ENCODE data around the gene OLFML3.
"Not testable (repeated sequence)": the region's sequence is repeated elsewhere in the genome, so short reads cannot be mapped to it uniquely, and the experiment has no call there.

OLFML3 gene

DNA sequence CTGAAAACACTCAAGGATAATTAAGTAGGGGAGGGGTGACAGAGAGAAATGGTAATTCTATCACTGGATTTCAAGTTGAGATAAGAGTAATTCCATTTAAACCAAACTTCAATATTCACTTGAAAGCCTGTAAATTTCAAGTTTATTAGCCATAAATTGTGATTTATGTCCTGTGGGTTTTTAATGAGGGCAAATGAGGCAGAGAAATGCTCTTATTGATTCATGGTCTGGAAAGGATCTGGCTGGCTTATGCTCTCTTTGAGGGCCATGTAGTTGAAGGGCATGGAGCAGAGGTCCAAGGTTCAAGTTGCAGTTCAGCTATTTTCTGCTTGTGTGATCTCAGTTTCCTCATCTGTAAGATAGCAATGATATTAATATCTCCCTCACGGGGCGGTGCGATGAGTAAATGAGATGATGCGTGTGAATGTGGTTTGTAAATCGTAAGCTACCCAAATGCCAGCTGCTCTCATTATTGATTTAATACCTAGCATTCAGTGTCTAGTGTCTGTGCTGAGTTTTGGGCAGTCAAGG lies 12.3 kb downstream of the OLFML3 start:
- DNase-seq (ENCODE audit: low spot score) = no peak
- no peak for FAIRE-seq

DNA sequence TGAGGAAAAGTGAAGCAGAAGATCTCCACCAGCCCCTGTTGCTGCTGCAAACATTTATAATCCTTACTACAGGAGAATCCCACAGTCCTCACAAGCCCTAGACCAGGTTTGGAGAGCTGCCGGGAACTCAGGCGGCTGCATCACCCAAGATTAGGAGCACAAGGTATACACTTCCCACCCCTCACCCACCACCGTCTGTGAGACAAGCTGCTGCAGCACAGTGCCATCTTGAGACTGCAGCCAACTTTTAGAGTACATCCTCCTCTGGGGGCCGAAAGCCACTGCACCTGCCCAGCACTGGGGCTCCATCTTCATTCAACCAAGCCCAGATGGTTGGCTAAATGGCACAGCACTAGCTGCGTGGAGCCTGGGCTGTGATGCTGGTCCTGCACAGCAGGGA lies 13.8 kb downstream of the OLFML3 start:
- FAIRE-seq (no peak), DNase-seq (ENCODE audit: low spot score) (no peak)

DNA sequence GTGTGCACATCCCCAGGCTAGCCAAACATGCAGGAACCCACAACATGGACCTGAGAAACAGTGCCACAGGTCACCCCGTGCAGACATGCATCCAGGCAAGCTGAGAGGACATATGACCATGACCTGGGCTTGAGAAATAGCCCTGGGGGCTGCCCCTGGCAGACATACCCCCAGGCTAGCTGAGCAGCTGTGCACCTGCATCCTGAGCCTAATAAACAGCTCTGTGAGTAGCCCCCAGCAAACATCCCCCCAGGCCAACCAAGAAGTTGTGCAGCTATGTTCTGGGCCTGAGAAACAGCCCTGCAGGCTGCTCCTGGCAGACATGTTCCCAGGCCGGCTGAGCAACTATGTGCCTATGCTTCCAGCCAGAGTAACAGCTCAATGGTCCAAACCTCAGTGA lies 14.5 kb downstream of the OLFML3 start:
- FAIRE-seq = no peak

DNA sequence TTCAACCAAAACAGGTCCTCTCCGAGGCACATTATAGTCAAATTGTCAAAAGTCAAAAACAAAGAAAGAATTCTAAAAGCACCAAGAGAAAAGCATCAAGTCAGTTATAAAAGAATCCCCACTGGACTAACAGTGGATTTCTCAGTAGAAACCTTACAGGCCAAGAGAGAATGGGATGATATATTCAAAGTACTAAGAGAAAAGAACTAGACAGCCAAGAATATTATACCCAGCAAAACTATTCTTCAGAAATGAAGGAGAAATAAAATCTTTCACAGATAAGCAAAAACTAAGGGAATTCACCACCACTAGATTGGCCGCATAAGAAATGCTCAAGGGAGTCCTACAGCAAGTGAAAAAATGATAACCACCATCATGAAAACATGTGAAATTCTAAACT lies 16.1 kb downstream of the OLFML3 start:
- DNase-seq (ENCODE audit: low spot score) = no peak

More for the DNA sequence above, 14.5 kb downstream of the OLFML3 start:
- no peak for DNase-seq (ENCODE audit: low spot score)

DNA sequence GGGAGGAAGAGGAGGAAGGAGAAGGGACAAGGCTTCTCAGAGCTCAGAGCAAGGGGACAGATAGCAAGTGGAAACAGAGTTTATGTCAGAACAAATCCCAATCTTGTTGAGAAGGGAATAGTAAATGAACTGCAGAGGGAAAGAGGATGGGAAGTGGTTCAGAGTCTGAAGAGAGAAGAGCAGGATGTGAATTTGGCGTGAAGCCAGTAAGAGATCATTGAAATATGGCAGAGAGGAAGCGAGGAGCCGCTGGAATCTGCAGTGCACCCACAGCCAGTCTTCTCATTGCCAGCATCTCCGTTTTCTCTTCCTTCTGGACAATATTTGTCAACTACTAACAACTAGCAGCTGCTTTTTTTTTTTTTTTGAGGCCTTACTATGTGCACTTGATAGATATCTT lies 19.1 kb downstream of the OLFML3 start:
- FAIRE-seq = no peak
- peak; percentile 32 for DNase-seq (ENCODE audit: low spot score)

More for the DNA sequence above, 16.1 kb downstream of the OLFML3 start:
- no peak for FAIRE-seq

DNA sequence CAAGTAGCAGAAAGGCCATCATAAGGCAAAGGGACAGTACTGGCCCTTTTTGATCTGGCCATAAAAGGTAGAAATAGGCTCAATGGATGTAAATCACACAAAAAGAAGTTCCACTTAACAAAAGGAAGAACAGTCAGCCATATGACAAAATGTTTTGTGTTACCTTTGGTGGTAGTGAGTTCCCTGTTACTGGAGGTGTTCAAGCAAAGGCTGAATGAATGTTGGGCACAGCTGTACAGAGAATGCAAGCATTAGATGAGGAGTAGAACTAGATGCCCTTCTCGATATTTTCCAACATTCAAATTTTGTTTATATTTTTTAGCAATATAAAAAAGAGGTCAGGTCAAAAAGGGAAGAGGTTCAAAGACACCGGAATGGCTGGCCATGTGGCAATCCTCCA lies 20.0 kb downstream of the OLFML3 start:
- DNase-seq (ENCODE audit: low spot score) (no peak), FAIRE-seq (no peak)

DNA sequence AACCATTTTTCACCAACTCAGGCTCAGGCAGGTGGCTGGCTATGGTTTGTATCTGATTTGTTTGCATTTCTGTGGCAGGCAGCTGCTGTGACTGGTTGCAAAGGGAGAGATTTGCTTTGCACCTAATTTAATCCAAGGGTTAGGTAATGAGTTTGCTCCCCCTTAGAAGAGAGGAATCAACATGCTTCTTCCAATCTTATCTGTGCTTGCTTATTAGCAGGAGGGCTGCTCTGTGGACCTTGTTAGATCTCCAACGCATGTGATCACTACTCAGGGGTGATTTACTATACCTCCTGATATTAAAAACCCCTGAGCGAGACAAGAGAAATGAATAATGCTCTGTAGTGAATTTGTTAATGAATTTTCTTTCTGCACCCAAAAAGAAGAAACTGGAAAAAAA lies 20.5 kb downstream of the OLFML3 start:
- DNase-seq (ENCODE audit: low spot score) = no peak
- FAIRE-seq = no peak

DNA sequence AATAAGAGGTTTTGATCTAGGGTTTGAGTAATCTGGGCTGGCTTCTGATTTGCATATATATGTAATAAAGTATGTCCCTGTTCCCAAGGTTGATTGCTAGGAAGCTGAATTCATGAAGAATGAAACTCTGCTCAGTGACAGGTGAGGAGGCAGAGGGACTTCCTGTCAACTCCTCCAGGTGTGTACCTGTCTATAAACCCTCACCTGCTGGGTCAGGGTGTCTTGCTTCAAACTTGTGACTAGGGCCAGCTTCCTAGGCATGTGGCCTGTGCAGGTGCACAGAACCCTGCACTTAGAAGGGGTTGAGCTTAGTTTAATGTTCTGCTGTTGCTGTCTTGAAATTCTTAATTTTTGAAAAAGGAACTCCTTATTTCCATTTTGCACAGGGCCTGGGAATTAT lies 21.1 kb downstream of the OLFML3 start:
- DNase-seq (ENCODE audit: low spot score) (no peak), FAIRE-seq (no peak)

DNA sequence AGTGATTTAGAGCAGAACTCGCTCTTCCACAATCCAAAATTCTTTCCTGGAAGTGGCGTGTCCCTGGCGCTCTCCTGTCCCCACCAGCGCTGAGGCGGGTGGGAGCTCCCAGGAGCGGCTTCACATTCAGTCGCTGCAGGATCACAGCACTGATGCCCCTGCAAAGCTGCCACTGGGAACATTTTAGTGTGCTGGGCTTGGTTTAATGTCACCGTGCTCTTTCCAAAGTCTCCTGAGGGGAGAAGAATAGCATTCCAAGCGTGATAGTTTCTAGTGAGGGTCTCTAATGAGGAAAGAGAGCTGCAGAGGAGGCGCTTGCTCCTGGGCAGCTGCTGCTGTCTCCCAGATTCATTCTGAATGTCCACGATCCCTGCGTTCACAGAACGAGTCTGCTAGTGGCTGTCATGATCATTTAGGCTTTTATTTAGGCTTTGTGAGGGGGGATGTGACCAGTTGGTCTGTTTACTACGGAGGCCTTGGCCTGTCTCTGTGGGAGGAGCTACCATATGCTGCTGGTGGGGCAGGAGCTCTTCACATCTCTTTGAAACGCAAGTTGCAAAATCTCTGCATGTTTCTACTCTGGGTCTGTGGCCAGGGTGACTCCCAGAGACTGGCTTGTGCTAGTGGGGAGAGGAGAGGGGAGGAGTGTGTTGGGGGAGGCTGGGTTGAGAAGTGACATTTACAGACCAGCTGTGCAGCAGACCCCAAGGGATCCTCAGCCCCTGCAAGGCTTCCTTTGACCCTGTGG lies 23.4 kb downstream of the OLFML3 start:
- DNase-seq (ENCODE audit: low spot score) = no peak

DNA sequence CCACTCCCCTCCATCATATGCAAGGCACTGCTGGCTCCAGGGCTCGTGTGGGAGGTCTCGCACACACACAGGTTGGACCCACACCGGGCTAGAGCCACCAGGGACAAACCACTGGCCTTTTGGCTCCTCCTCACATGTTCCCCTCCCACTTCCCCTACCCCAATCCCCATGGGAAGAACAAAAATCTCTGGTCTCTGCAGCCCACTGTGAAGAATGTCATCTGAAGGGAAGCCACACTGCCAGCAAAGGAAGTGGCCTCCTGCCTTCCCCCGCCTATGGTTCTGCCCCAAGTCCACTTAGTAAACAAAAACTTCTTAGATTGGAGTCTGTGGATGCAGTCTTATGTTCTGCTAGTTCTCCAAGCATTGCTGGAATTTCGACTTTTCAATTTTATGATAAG lies 24.2 kb downstream of the OLFML3 start:
- FAIRE-seq (no peak), DNase-seq (ENCODE audit: low spot score) (no peak)

More for the DNA sequence above, 23.4 kb downstream of the OLFML3 start:
- no peak for FAIRE-seq

DNA sequence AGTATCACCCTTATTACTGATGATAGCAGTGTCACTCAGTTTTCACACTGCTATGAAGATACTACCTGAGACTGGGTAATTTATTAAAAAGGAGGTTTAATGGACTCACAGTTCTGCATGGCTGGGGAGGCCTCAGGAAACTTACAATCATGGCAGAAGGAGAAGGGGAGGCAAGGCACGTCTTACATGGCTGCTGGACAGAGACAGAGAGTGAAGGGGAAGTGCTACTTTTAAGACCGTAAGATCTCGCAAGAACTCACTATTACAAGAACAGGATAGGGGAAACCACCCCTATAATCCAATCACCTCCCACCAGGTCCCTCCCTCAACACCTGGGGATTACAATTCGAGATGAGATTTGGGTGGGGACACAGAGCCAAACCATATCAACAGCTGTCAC lies 27.6 kb downstream of the OLFML3 start:
- not testable (repeated sequence) for FAIRE-seq

DNA sequence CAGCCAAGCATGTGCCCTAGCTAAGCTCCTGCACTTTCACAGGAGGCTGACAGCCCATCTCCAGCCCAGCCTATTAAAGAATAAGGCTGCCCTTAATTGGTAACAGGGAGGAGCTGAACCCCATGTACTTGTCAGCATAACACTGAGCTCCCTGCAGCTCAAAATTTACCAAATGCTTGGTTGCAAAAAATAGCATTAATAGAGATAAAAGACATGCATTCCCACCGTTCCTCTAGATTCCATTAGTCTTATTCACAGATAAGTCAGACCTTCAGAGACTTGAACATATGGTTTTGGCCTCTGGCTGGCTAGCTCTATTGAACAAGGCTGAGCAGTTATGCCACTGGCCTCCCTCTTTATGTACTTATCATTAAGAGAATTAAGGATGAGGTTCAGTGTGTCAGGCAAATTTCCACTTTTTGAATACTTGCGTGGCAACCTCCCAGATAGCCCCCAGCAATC lies 29.2 kb downstream of the OLFML3 start:
- DNase-seq (ENCODE audit: low spot score) = no peak
- no peak for FAIRE-seq

More for the DNA sequence above, 27.6 kb downstream of the OLFML3 start:
- DNase-seq (ENCODE audit: low spot score) = not testable (repeated sequence)

DNA sequence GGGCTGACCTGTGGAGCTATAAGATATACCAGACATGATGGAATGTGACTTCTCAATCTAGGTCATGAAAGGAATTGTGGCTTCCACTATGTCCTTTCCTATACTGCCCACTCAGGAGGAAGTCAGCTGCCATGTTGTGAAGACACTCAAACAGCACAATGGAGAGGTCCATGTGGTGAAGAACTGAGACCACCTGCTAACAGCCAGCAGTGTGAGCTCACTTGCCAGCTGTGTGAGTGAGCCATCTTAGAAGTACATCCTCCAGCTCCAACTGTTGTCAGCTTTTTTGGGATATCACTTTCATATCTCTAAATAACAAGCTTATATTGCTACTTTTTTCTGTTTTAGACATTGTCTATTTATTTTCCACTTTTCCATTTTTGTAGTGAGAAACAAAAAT lies 29.7 kb downstream of the OLFML3 start:
- no peak for DNase-seq (ENCODE audit: low spot score)
- FAIRE-seq = no peak

DNA sequence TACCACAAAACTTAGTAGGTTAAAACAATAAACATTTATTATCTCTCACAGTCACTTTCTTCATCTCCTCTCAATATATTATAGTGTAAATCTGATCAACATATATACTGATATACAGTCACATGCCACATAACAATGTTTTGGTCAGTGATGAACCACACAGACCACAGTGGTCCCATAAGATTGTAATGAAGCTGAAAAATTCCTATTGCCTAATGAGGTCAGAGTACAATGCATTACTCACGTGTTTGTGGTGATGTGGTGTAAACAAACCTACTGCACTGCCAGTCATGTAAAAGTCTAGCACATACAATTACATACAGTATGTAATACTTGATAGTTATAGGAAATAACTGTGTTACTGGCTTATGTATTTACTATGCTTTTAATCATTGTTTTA lies 30.1 kb downstream of the OLFML3 start:
- DNase-seq (ENCODE audit: low spot score) (no peak), FAIRE-seq (no peak)

DNA sequence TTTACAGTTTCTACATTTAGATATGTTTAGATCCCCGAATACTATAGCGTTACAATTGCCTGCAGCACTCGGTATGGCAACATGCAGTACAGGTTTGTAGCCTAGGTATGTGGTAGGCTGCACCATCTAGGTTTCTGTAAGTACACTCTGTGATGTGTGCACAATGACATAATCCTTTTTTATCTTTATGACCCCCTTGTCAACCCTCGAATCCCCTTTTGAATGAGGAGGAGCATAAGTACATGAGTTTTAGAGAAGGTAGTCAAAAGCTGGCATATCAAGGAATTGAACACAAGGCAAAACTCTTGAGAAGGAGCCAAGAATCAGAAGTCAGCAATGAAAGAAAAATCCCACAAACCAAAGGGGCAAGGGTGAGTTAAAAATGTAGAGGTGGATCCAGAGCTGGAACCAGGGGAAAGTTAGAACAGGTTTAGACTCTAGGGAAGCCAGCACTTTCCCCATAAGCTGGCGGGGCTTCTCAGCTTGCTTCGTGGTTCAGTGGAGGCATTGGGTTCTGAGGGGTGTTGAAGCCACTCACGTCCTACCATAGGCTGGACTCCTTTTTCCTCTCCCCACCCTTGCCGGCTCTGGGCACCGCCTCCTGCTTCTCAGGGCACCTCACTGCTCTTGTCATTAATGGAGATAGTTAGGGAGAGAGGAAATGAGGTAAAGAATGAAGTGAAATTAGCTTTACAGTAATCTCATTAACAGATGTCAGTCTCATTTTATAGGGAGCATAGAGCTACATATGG lies 31.3 kb downstream of the OLFML3 start:
- FAIRE-seq = no peak
- DNase-seq (ENCODE audit: low spot score) = no peak

DNA sequence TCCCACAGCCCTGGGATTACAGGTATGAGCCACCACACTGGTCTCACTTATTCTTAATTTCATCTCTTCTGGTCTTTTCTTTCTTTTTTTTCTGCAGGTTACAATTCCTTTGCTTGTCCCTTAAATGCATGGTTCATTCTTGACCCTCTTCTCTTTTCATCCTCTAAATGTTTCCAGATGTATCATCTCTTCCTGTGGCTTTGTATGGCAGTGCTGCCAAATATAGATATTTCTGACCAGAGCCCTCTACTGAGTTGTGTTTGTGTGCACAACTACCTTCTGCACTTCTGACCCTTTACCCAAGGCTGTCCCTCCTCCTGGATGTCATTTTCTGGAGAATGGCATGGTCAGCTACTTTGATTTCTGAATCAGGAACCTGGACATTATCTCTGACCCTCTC lies 32.5 kb downstream of the OLFML3 start:
- FAIRE-seq (no peak), DNase-seq (ENCODE audit: low spot score) (no peak)

DNA sequence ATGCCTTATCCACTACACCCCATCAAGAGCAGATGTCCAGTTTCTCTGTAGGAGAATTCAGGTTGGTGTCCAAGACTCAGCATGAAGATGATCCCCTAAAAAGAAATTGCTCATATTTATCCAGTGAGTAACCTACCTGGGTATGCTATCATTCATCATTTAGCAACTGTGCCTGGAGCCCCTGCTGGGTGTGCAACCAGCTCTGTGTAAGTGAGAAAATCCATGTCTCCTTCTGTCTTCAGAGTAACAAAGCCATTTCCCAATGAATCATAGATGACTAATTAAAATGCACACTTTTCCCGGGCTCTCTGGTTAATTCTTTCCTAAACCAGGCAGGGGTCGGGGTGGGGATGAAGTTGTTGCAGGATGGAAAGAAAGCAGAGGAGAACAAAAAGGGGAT lies 35.8 kb downstream of the OLFML3 start:
- no peak for DNase-seq (ENCODE audit: low spot score)
- no peak for FAIRE-seq

DNA sequence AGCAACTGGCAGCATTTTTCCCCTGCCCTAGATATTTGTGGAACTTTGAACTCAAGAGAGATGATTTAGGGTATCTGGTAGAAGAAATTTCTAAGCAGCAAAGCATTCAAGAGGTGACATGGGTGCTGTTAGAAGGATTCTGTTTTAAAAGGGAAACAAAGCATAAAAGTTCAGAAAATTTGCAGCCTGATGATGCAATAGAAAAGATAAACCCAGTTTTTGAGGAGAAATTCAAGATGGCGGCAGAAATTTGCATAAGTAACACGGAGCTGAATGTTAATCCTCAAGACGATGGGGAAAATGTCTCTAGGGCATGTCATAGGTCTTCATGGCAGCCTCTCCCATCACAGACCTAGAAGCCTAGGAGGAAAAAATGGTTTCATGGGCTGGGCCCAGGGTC lies 40.5 kb downstream of the OLFML3 start:
- DNase-seq (ENCODE audit: low spot score); FAIRE-seq: not testable (repeated sequence)

DNA sequence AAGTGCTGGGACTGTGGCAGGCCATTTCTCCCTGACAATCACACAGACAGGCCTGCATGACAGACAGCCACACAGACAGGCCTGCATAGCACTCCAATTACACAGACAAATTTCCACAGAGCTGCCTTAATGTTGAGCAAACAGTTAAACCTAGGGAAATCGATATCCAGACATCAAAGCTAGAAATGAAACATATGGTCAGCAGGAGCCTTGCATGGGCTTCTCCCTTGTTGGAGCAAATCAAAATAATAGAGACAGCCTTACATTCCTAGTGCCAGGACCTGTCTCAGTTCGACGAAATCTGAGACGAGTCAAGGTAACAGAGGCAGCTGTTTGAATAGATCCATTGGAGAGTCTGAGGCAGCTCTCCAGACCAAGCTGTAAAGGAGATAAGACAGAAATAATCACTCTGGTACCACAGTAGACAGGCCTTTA lies 42.4 kb downstream of the OLFML3 start:
- FAIRE-seq (no peak), DNase-seq (ENCODE audit: low spot score) (no peak)

DNA sequence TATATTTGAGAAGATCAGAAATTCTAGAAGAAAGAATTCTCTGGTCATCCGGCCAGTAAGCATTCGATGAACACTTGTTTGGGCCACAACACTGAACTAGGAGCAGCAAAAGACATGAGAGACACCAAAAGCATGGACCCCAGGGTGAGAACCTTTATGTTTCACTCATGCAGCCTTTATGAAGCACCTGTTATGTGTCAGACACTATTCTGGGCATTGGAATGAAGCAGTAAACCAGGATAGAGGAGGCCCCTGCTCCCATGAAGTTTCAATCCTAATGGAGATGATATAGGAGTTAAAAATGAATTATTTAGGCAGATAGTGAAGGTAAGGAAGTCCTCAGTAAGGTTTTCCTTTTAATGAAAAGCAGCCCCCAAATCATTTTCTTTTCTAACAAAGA lies 43.6 kb downstream of the OLFML3 start:
- no peak for DNase-seq (ENCODE audit: low spot score)
- no peak for FAIRE-seq

DNA sequence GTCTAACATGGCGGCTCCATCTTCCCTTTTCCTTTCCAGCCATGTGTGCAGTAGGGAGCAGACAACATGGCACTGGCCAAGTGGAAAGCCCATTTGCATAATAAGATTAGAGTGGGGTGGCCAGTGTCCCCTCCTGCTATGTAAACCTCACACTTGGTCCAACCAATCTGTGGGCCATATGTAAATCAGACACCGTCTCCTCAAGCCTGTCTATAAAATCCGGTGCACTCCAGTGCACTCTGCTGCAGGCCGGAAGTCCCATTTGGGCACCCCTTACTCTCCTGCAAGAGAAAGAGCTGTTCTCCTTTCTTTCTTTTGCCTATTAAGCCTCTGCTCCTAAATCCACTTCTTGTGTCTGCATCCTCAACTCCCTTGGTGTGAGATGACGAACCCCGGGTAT lies 44.1 kb downstream of the OLFML3 start:
- FAIRE-seq = no peak
- no peak for DNase-seq (ENCODE audit: low spot score)

DNA sequence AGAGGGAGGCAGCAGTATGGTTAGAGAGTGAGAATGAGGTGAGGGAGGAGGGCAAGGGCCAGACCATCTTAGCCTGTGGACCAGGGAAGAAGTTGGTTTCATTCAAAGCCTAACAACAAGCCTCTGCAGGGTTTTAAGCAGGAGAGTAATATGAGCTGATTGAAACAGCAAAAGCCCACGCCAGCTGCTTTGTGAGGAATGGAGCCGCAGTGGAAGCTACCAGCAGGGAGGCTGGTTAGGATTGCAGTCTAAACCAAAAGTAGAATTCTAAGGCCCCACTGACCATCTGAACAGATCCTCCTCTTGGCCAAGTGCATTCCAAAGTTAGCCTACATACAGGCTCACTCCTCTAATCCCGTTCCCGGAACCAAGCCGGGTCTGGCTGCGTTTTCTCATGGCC lies 44.8 kb downstream of the OLFML3 start:
- DNase-seq (ENCODE audit: low spot score) (no peak), FAIRE-seq (no peak)

Data from urothelium cell line (cell line).